HepG2 (cell line): ENCODE data around the gene RNH1. TPM values are rescaled to one million over a fixed set of nuclear protein-coding genes. Genes with fewer than 3 reads are reported as not detected.
A peak's percentile ranks its signal among the peaks of the same experiment; 100 is the strongest.

Source experiments
- BCL6 ChIP-seq: IDR thresholded peaks from 2 replicates; pipeline ENCODE4 v1.6.1; 2016; ENCODE audit warnings: missing genetic modification reagents, missing compliant biosample characterization
- KAT8 ChIP-seq: IDR thresholded peaks from 2 replicates; pipeline ENCODE4 v1.6.1; 2016; ENCODE audit warnings: missing genetic modification reagents, missing compliant biosample characterization
- LCORL ChIP-seq, 2 experiments: fragments of 450-650 bp in 1 of 2; sonication (generic) in 1 of 2; formaldehyde crosslinking in 1 of 2; IDR thresholded peaks; 2 replicates each; pipeline versions ENCODE4 v1.5.0 to v1.6.1; 2017 to 2020; ENCODE audit warnings: antibody characterized with exemption in 1 of 2, missing genetic modification reagents in 1 of 2
- MTA1 ChIP-seq: sonication (generic); formaldehyde crosslinking; IDR thresholded peaks from 2 replicates; pipeline ENCODE4 v1.4.0; 2020; ENCODE audit warnings: missing genetic modification reagents, mild to moderate bottlenecking, borderline replicate concordance
- MTA3 ChIP-seq: sonication (generic); formaldehyde crosslinking; IDR thresholded peaks from 2 replicates; pipeline ENCODE4 v1.4.0; 2020; ENCODE audit warnings: missing genetic modification reagents
- NCOA2 ChIP-seq: sonication (generic); formaldehyde crosslinking; IDR thresholded peaks from 2 replicates; pipeline ENCODE4 v1.8.0; 2022; ENCODE audit warnings: inconsistent platforms
- PRDM15 ChIP-seq: sonication (generic); formaldehyde crosslinking; IDR thresholded peaks from 2 replicates; pipeline ENCODE4 v1.4.0; 2020; ENCODE audit warnings: missing genetic modification reagents
- SNAI1 ChIP-seq: sonication (generic); formaldehyde crosslinking; IDR thresholded peaks from 2 replicates; pipeline ENCODE4 v1.5.0; 2020; ENCODE audit warnings: mild to moderate bottlenecking, missing genetic modification reagents, borderline replicate concordance
- SP140L ChIP-seq: sonication (generic); formaldehyde crosslinking; IDR thresholded peaks from 2 replicates; pipeline ENCODE4 v1.4.0; 2020; ENCODE audit warnings: missing genetic modification reagents, borderline replicate concordance
- THAP9 ChIP-seq: sonication (generic); formaldehyde crosslinking; IDR thresholded peaks from 2 replicates; pipeline ENCODE4; 2020; ENCODE audit warnings: missing genetic modification reagents, mild to moderate bottlenecking, borderline replicate concordance
- ZBTB46 ChIP-seq: sonication (generic); formaldehyde crosslinking; IDR thresholded peaks from 2 replicates; pipeline ENCODE4 v1.4.0; 2020; ENCODE audit warnings: mild to moderate bottlenecking, missing genetic modification reagents, borderline replicate concordance
- ZFYVE20 ChIP-seq: sonication (generic); formaldehyde crosslinking; IDR thresholded peaks from 2 replicates; pipeline ENCODE4 v1.8.0; 2023; ENCODE audit warnings: low read depth, mild to moderate bottlenecking, moderate library complexity, missing genetic modification reagents, borderline replicate concordance
- ZMAT5 ChIP-seq: sonication (generic); formaldehyde crosslinking; IDR thresholded peaks from 2 replicates; pipeline ENCODE4 v1.5.0; 2020; ENCODE audit warnings: mild to moderate bottlenecking, low read depth, missing genetic modification reagents, borderline replicate concordance
- ZNF230 ChIP-seq: sonication (generic); formaldehyde crosslinking; IDR thresholded peaks from 2 replicates; pipeline ENCODE4 v1.4.0; 2020; ENCODE audit warnings: mild to moderate bottlenecking, missing genetic modification reagents
- ZNF296 ChIP-seq: sonication (generic); formaldehyde crosslinking; conservative IDR thresholded peaks from 2 replicates; pipeline ENCODE4 v1.5.0; 2020; ENCODE audit warnings: mild to moderate bottlenecking, missing genetic modification reagents
- ZNF501 ChIP-seq: sonication (generic); formaldehyde crosslinking; IDR thresholded peaks from 2 replicates; pipeline ENCODE4 v1.5.1; 2020; ENCODE audit warnings: mild to moderate bottlenecking, moderate library complexity, missing genetic modification reagents
- ZNF562 ChIP-seq: sonication (generic); formaldehyde crosslinking; IDR thresholded peaks from 2 replicates; pipeline ENCODE4 v1.8.0; 2022; ENCODE audit warnings: missing genetic modification reagents, borderline replicate concordance
- ZNF564 ChIP-seq: sonication (generic); formaldehyde crosslinking; IDR thresholded peaks from 2 replicates; pipeline ENCODE4 v1.8.1; 2023; ENCODE audit warnings: mild to moderate bottlenecking, missing genetic modification reagents
- ZNF7 ChIP-seq: IDR thresholded peaks from 2 replicates; pipeline ENCODE4 v1.6.1; 2016; ENCODE audit warnings: missing biosample characterization, missing genetic modification reagents
- ZNF788 ChIP-seq: sonication (generic); formaldehyde crosslinking; IDR thresholded peaks from 2 replicates; pipeline ENCODE4 v1.5.0; 2020; ENCODE audit warnings: mild to moderate bottlenecking, missing genetic modification reagents, borderline replicate concordance
- polyA plus RNA-seq, 8 experiments: library from polyadenylated mRNA; depleted of rRNA in 3 of 8; stranded (reverse) in 7 of 8; unstranded in 1 of 8; fragments of >200 nt; fragmentation: Illumina TruSeq in 4 of 8; extraction: Trizol in 4 of 8; gene quantifications; 2 replicates each; pipeline versions ENCODE4 v1.2.1 to v1.2.3, GENCODE V29; 2011 to 2016; ENCODE audit warnings: low read depth in 4 of 8, missing spikeins in 1 of 8, mixed read lengths in 1 of 8; ENCODE audit not compliant: insufficient read depth in 1 of 8
- total RNA-seq, 5 experiments: library from RNA; depleted of rRNA; stranded (reverse); fragments of >200 nt; fragmentation: Illumina TruSeq; extraction: Trizol; gene quantifications; 2 replicates each; pipeline ENCODE4 v1.2.3, GENCODE V29; 2016; ENCODE audit warnings: low read depth in 1 of 5

RNH1 gene
- total and polyA plus RNA-seq, 2 of the 13 experiments (the other 11 are each of a cell fraction or from before 2014, with no cell fraction given): 36.0 to 74.1 TPM

GRCh38 chr11:447923-448731 lies 58.9 kb downstream of the RNH1 start (continued):
- TF ChIP-seq ZNF788 (CRISPR knock-in tag): no peak; the same call in 1 of the 2 replicates
- no peak for TF ChIP-seq SNAI1 (CRISPR knock-in tag)
- no peak for TF ChIP-seq ZNF7 (CRISPR knock-in tag)
- TF ChIP-seq BCL6: no peak; the same call in 1 of the 2 replicates
- TF ChIP-seq ZNF562: no peak
- TF ChIP-seq ZNF296 (CRISPR knock-in tag): peak; percentile 66; the same call in 1 of the 2 replicates
- peak; percentile 77 for TF ChIP-seq ZNF501 (CRISPR knock-in tag)
- peak; percentile 80; the same call in 1 of the 2 replicates for TF ChIP-seq KAT8 (CRISPR knock-in tag)
- 0 out of 2 replicates have a peak, but pooled peaks have one; percentile 43 for TF ChIP-seq ZNF564 (CRISPR knock-in tag)
- TF ChIP-seq ZFYVE20 (CRISPR knock-in tag): no peak
- TF ChIP-seq ZMAT5 (CRISPR knock-in tag): no peak
- TF ChIP-seq THAP9 (CRISPR knock-in tag): peak; percentile 52; the same call in 1 of the 2 replicates
- TF ChIP-seq MTA1: peak; percentile 84; the same call in 1 of the 2 replicates
- peak; percentile 86 for TF ChIP-seq ZNF230
- TF ChIP-seq PRDM15: no peak
- TF ChIP-seq MTA3: no peak
- TF ChIP-seq LCORL (IDR thresholded peaks at IDR 0.05): peak; percentile 35; the same call in 1 of the 2 replicates
- 0 out of 2 replicates have a peak, but pooled peaks have one; percentile 37 for TF ChIP-seq LCORL (CRISPR knock-in tag; IDR thresholded peaks at IDR 0.05)
- peak; percentile 55; the same call in 1 of the 2 replicates for TF ChIP-seq NCOA2 (CRISPR knock-in tag)
- no peak for TF ChIP-seq SP140L (CRISPR knock-in tag)
- 0 out of 2 replicates have a peak, but pooled peaks have one; percentile 67 for TF ChIP-seq ZBTB46
